ENCODE data around the gene ZNF782. TPM values are rescaled to one million over a fixed set of nuclear protein-coding genes. Genes with fewer than 3 reads are reported as not detected.
A peak's percentile ranks its signal among the peaks of the same experiment; 100 is the strongest.
"Not testable (repeated sequence)": the region's sequence is repeated elsewhere in the genome, so short reads cannot be mapped to it uniquely, and the experiment has no call there.

ZNF782 gene
- polyA plus RNA-seq, 2 of the 4 experiments (the other 2 are of a cell fraction), result 1.9 to 2.1 TPM

- TF ChIP-seq ATOH8 (CRISPR knock-in tag; IDR thresholded peaks at IDR 0.05; ENCODE audit: low read depth) (no peak), JUNB (IDR thresholded peaks at IDR 0.05) (no peak), ZC3H11A (IDR thresholded peaks at IDR 0.05) (no peak)
Measured at GRCh38 chr9:96874201-96874785, 20.0 kb upstream of the ZNF782 start (continued).

- Histone ChIP-seq H3K4me1 (peaks cover 4% of the 10 kb centered on the region; the same call in 1 of the 3 replicates), H3K4me3 (no peak overlapping the region), H3K27ac (no peak overlapping the region), H3K9me3 (peaks cover 10% of the 10 kb centered on the region; the same call in 2 of the 3 replicates), H3K4me2 (no peak overlapping the region)
- no peak for TF ChIP-seq RARB (CRISPR knock-in tag; IDR thresholded peaks at IDR 0.05)
- TF ChIP-seq POLR2AphosphoS2 (conservative IDR thresholded peaks at IDR 0.05; ENCODE audit: low read length), result no peak
- ATAC-seq (no peak), DNase-seq (ENCODE audit: low read depth in 1 of 2, low spot score in 1 of 2) (no peak), FAIRE-seq (no peak)
- WGBS (ENCODE audit: missing lambda C conversion rate), result 83% methylated on average over 1 of the region's 1 CpG
- ChIA-PET POLR2A (no interaction called here), CTCF (interaction anchor here (9.0 kb wide), 1 partner anchor 13 kb away, joined by 91 read pairs; the partner anchor contains the start of gene ZNF782)
Measured at GRCh38 chr9:96871176-96871575, 16.9 kb upstream of the ZNF782 start.

- TF ChIP-seq BCL3 (IDR thresholded peaks at IDR 0.05) (no peak), FOXS1 (CRISPR knock-in tag; IDR thresholded peaks at IDR 0.05) (no peak), ZSCAN20 (CRISPR knock-in tag; IDR thresholded peaks at IDR 0.05) (no peak)
- Histone ChIP-seq H3K4me3 (no peak overlapping the region), H3K27ac (no peak overlapping the region), H3K4me1 (no peaks in the 10 kb centered on the region), H3K9me3 (peaks cover 14% of the 10 kb centered on the region; the same call in 2 of the 3 replicates), H3K4me2 (no peak overlapping the region)
- ATAC-seq (no peak), DNase-seq (ENCODE audit: low read depth in 1 of 2, low spot score in 1 of 2) (no peak), FAIRE-seq (no peak)
- POLR2A ChIA-PET, result no interaction called here
- 70% methylated on average over 5 of the region's 5 CpGs for WGBS (ENCODE audit: missing lambda C conversion rate)
- CTCF ChIA-PET, result interaction anchor here (9.0 kb wide), 1 partner anchor 11 kb away, joined by 91 read pairs; the partner anchor contains the start of gene ZNF782
Measured at GRCh38 chr9:96868709-96869108, 14.4 kb upstream of the ZNF782 start.

DNA sequence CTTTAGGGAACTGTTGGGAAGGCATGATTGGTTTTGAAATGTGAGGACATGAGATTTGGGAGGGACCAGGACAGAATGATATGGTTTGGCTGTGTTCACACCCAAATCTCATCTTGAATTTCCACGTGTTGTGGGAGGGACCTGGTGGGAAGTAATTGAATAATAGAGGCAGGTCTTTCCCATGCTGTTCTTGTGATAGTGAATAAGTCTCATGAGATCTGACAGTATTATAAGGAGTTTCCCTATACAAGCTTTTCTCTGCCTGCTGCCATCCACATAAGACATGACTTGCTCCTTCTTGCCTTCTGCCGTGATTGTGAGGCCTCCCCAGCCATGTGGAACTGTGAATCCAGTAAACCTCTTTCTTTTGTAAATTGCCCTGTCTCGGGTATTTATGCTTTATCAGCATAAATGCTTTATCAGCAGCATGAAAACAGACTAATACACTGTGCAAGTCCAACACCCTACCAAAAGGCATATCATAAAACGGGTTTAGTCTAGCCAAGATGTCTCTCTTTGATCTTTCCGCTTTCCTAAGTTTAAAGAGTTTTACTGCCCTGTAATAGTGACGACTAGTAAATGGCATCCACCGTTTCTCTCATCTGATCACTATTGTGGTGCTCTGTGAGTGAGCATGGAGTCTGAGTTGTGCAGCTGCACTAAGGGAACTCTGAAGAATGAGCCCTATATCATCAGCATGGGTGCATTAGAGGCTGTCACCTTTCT is 12.9 kb upstream of the ZNF782 start:
- ChIA-PET CTCF (interaction anchor here (0.9 to 9.0 kb wide), 3 partner anchors 10 to 748 kb away, joined by 3 to 91 read pairs (median 4); partner anchors contain the start of gene ZNF782), POLR2A (interaction anchor here (0.6 kb wide), 1 partner anchor 184 kb away, joined by 3 read pairs; no protein-coding TSS in a partner anchor)
- Histone ChIP-seq H3K4me3 (no peak overlapping the region), H3K4me2 (no peak overlapping the region), H3K9me3 (peaks cover 14% of the 10 kb centered on the region; the same call in 2 of the 3 replicates), H3K27ac (no peak overlapping the region), H3K4me1 (no peaks in the 10 kb centered on the region)
- ATAC-seq (no peak), DNase-seq (ENCODE audit: low read depth in 1 of 2, low spot score in 1 of 2) (no peak), FAIRE-seq (no peak)
- WGBS (ENCODE audit: missing lambda C conversion rate), result 71% methylated on average over 7 of the region's 7 CpGs
- TF ChIP-seq MAFK (IDR thresholded peaks at IDR 0.05; ENCODE audit: partially characterized antibody) (peak; percentile 94), CEBPB (IDR thresholded peaks at IDR 0.05) (no peak)

DNA sequence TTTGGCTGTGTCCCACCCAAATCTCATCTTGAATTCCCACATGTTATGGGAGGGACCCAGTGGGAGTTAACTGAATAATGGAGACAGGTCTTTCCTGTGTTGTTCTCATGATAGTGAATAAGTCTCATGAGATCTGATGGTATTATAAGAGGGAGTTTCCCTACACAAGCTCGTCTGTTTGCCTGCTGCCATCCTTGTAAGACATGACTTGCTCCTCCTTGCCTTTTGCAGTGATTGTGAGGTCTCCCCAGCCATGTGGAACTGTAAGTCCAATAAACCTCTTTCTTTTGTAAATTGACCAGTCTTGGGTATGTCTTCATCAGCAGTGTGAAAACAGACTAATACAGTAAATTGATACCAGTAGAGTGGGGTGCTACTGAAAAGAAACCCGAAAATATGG is 10.9 kb upstream of the ZNF782 start:
- FAIRE-seq, result not testable (repeated sequence)

More for the DNA sequence above, 10.9 kb upstream of the ZNF782 start:
- POLR2A ChIA-PET; ATAC-seq; H3K4me2 ChIP-seq; DNase-seq (ENCODE audit: low read depth in 1 of 2, low spot score in 1 of 2); H3K4me1 ChIP-seq; H3K4me3 ChIP-seq; H3K27ac ChIP-seq: not testable (repeated sequence)
- 18% methylated on average over 2 of the region's 2 CpGs for WGBS (ENCODE audit: missing lambda C conversion rate)
- H3K9me3 ChIP-seq, result peaks cover 14% of the 10 kb centered on the region; the same call in 2 of the 3 replicates
- CTCF ChIA-PET, result interaction anchor here (0.7 kb wide), 1 partner anchor 1027 kb away, joined by 3 read pairs; no protein-coding TSS in a partner anchor

All from A549 (cell line).